HG03432 (cell line): Measurements from ENCODE around the gene TMED8.
"Not testable (repeated sequence)": the region's sequence is repeated elsewhere in the genome, so short reads cannot be mapped to it uniquely, and the experiment has no call there.

Experiments used
- ATAC-seq: cut with Tn5 transposase; IDR thresholded peaks from one replicate; pipeline ENCODE4 v1.9.1; 2021; ENCODE audit warnings: mild to moderate bottlenecking, moderate library complexity; ENCODE audit not compliant: unreplicated experiment

TMED8 gene

GRCh38 chr14:77369285-77369684, 7.6 kb downstream of the TMED8 start:
- no peak for ATAC-seq

GRCh38 chr14:77364146-77364545, 12.7 kb downstream of the TMED8 start:
- no peak for ATAC-seq

- no peak for ATAC-seq
Observed at GRCh38 chr14:77359626-77360025, 17.3 kb downstream of the TMED8 start.

- no peak for ATAC-seq
Observed at GRCh38 chr14:77356899-77357298, 20.0 kb downstream of the TMED8 start.

GRCh38 chr14:77355811-77356210, 21.1 kb downstream of the TMED8 start:
- no peak for ATAC-seq

GRCh38 chr14:77353469-77354141, 23.3 kb downstream of the TMED8 start:
- no peak for ATAC-seq

- ATAC-seq = no peak
Observed at GRCh38 chr14:77347751-77348150, 29.1 kb downstream of the TMED8 start.

- ATAC-seq = no peak
Observed at GRCh38 chr14:77346495-77346894, 30.4 kb downstream of the TMED8 start.

GRCh38 chr14:77344377-77344996, 32.4 kb downstream of the TMED8 start:
- no peak for ATAC-seq

GRCh38 chr14:77343662-77344061, 33.2 kb downstream of the TMED8 start:
- no peak for ATAC-seq

GRCh38 chr14:77342726-77343397, 34.0 kb downstream of the TMED8 start:
- ATAC-seq = no peak

GRCh38 chr14:77340389-77340788, 36.5 kb downstream of the TMED8 start:
- no peak for ATAC-seq

GRCh38 chr14:77339407-77339806, 37.5 kb downstream of the TMED8 start:
- ATAC-seq = no peak

GRCh38 chr14:77338302-77338701, 38.6 kb downstream of the TMED8 start:
- ATAC-seq = no peak

GRCh38 chr14:77337880-77338279, 39.0 kb downstream of the TMED8 start:
- no peak for ATAC-seq

- ATAC-seq = not testable (repeated sequence)
Observed at GRCh38 chr14:77337255-77337654, 39.6 kb downstream of the TMED8 start.

GRCh38 chr14:77335576-77335975, 41.3 kb downstream of the TMED8 start:
- no peak for ATAC-seq

- ATAC-seq = no peak
Observed at GRCh38 chr14:77329872-77330271, 47.0 kb downstream of the TMED8 start.

GRCh38 chr14:77327111-77327510, 49.8 kb downstream of the TMED8 start:
- ATAC-seq = no peak

- no peak for ATAC-seq
Observed at GRCh38 chr14:77325746-77326094, 51.2 kb downstream of the TMED8 start.

GRCh38 chr14:77324816-77325745, 51.8 kb downstream of the TMED8 start:
- no peak for ATAC-seq
